BJ (cell line): ENCODE data around the gene GGTLC1. TPM values are rescaled to one million over a fixed set of nuclear protein-coding genes. Genes with fewer than 3 reads are reported as not detected.
A peak's percentile ranks its signal among the peaks of the same experiment; 100 is the strongest.

ENCODE experiments used
- CTCF ChIA-PET: fragments of 350-600 bp; formaldehyde crosslinking; extraction: SDS; loops from one replicate; lab custom pipeline; 2021; ENCODE audit warnings: antibody characterized with exemption, inconsistent platforms; lab: Yijun Ruan, JAX
- POLR2A ChIA-PET: fragments of 300-600 bp; sonication (Branson Sonifier 250); formaldehyde crosslinking; extraction: SDS; loops from one replicate; lab custom pipeline; 2021; ENCODE audit warnings: antibody characterized with exemption; lab: Charles Lee
- DNase-seq: peaks from one replicate; pipeline ENCODE4 v3.0.0-alpha.2; 2011; ENCODE audit warnings: low read depth
- H3K27me3 ChIP-seq: 2 replicates; pipeline ENCODE4 v1.6.0; 2011; ENCODE audit warnings: low read length; ENCODE audit not compliant: control insufficient read depth, insufficient read depth
- H3K36me3 ChIP-seq: 2 replicates; pipeline ENCODE4 v1.5.1; 2011; ENCODE audit warnings: low read length; ENCODE audit not compliant: control insufficient read depth, insufficient read depth
- H3K4me3 ChIP-seq: 2 replicates; pipeline ENCODE4 v1.5.1; 2011; ENCODE audit warnings: low read depth, mild to moderate bottlenecking, control low read depth, low read length
- polyA plus RNA-seq: library from polyadenylated mRNA; depleted of rRNA; stranded (reverse); fragments of >200 nt; gene quantifications from 2 replicates; pipeline ENCODE4 v1.2.3, GENCODE V29; 2011; rRNA removed
- small RNA-seq: library from RNA; depleted of rRNA; stranded (forward); fragments of <200 nt; gene quantifications from one replicate; pipeline ENCODE3, GENCODE V24; 2012; ENCODE audit warnings: low replicate concordance, low read depth; ENCODE audit not compliant: insufficient read length
- TF ChIP-seq, protein P1 (sequence below): IDR thresholded peaks from 2 replicates; pipeline ENCODE4 v1.5.1; 2011; ENCODE audit warnings: low read depth, mild to moderate bottlenecking, control low read depth, inconsistent platforms, low read length, moderate library complexity; ENCODE audit not compliant: insufficient read depth

Gene GGTLC1
- polyA plus RNA-seq, 1 experiment = not detected

DNA sequence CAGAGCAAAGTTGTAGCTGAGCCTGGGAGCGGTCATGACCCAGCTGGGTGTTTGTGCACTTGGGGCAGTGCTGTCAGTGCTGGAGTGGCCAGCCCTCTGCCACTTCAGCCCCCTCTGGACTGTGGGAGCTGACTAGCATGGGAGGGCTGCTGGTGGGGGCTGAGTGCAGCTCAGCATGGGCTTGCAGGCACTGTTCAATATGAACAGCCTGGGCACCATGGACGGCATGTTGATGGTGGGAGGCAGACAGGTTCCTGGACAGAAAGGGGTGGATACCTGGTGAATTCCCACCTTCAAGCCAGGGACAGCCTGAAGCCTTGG is 50.5 kb downstream of the GGTLC1 start:
- TF ChIP-seq, protein P1, sequence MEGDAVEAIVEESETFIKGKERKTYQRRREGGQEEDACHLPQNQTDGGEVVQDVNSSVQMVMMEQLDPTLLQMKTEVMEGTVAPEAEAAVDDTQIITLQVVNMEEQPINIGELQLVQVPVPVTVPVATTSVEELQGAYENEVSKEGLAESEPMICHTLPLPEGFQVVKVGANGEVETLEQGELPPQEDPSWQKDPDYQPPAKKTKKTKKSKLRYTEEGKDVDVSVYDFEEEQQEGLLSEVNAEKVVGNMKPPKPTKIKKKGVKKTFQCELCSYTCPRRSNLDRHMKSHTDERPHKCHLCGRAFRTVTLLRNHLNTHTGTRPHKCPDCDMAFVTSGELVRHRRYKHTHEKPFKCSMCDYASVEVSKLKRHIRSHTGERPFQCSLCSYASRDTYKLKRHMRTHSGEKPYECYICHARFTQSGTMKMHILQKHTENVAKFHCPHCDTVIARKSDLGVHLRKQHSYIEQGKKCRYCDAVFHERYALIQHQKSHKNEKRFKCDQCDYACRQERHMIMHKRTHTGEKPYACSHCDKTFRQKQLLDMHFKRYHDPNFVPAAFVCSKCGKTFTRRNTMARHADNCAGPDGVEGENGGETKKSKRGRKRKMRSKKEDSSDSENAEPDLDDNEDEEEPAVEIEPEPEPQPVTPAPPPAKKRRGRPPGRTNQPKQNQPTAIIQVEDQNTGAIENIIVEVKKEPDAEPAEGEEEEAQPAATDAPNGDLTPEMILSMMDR = no peak
- Histone ChIP-seq H3K4me3 (no peak overlapping the region), H3K36me3 (no peaks in the 10 kb centered on the region), H3K27me3 (no peaks in the 10 kb centered on the region)
- ChIA-PET CTCF (interaction anchor here (0.6 to 3.5 kb wide), 17 partner anchors 9 to 981 kb away, joined by 3 to 25 read pairs (median 5); no protein-coding TSS in a partner anchor), POLR2A (no interaction called here)
- DNase-seq = no peak

DNA sequence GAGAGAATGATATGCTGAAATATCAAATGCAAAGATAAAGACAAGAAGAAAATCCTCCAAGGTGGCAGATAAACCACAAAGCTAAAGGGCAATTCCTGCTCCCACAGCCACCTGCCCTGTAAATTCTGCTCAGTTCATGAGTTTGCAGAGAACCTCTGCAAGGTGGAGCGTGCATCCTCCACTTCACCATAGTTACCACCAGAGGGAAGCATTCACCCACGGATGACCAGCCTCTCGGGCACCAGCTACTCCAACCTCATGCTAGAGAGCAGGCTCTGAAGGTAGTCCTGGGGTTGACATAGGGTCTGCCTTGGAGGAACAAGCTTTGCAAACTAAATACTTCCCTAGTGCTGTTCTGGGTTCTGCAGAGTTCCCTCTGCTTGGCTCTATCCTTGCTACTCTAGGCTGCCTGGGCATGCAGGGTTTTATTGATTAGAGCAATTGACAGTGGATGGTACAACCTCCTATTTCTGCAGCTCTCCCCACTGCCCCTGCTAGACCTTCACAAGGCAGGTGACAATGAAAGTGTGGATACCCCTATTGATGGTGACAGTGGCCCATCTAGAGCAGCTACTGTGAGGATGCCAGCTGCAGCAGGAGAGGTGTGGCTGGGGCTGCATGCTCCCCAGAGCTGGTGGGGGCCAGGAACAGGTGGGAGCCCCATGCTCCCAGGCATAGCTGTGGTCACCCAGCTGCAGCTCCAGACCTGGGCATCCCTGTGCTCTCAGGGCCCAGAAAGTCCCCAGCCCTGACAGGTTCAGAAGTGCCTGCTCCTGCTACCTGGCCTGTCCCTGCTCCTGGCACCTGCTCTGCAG is 51.1 kb downstream of the GGTLC1 start:
- Histone ChIP-seq H3K27me3 (no peaks in the 10 kb centered on the region), H3K36me3 (no peaks in the 10 kb centered on the region), H3K4me3 (no peak overlapping the region)
- CTCF ChIA-PET = interaction anchor here (0.6 to 3.5 kb wide), 24 partner anchors 9 to 984 kb away, joined by 3 to 25 read pairs (median 4); no protein-coding TSS in a partner anchor
- no peak for DNase-seq
- TF ChIP-seq, protein P1 = peak; percentile 82
- POLR2A ChIA-PET = interaction anchor here (0.6 kb wide), 1 partner anchor 169 kb away, joined by 5 read pairs; no protein-coding TSS in a partner anchor

Small RNA genes within 50 kb of the gene (small RNA-seq; reads per million reads assigned to genes)
- gene AL133466.1 = not detected

Other genes starting within 250 kb of the GGTLC1 start
- gene CST1, start 237.8 kb downstream of the GGTLC1 start, polyA plus RNA-seq = not detected in 2 replicates
- not detected in 2 replicates for gene CST2, start 162.1 kb downstream of the GGTLC1 start, polyA plus RNA-seq
- not detected in 2 replicates for gene CST5, start 109.0 kb downstream of the GGTLC1 start, polyA plus RNA-seq